ENCODE measurements around the gene ENO4. TPM values are rescaled to one million over a fixed set of nuclear protein-coding genes. Genes with fewer than 3 reads are reported as not detected.

Gene ENO4
- total RNA-seq, 1 experiment from 2014 or later, result 0.42 TPM

DNA sequence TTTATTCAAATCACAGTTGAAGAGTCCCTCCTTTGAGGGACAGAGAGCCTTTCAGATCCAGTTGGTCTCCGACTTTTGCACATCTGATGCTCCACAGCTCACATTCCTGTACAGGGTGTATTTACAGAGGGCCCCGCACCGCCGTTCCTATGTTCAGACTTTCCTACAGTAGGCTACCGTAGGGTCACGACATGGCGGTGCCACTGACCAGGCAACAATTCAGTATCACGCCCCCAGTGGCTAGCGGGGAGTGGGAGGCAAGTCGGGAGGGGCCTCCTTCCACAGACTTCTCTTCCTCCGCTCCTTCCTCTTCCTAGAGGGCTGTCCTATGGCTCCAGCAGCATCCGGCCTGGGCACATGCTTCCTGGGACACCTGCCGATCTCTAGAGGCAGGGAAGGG lies 40.6 kb upstream of the ENO4 start:
- Mint-ChIP-seq H3K4me3 (no peak overlapping the region), H3K4me1 (peaks cover 16% of the 10 kb centered on the region), H3K27me3 (ENCODE audit: low read depth) (no peaks in the 10 kb centered on the region), H3K36me3 (no peaks in the 10 kb centered on the region), H3K27ac (no peak overlapping the region), H3K9me3 (0 out of 2 replicates have a peak, but pooled peaks cover 4% of the 10 kb centered on the region)
- no peak for DNase-seq (ENCODE audit: low spot score)
- POLR2A ChIA-PET, result no interaction called here
- CTCF ChIA-PET, result interaction anchor here (1.3 to 6.6 kb wide), 7 partner anchors 9 to 366 kb away, joined by 3 to 30 read pairs (median 5); partner anchors contain the start of gene SHTN1
- no peak for TF ChIP-seq HMGA2 (CRISPR knock-in tag; IDR thresholded peaks at IDR 0.05)
- no peak for TF ChIP-seq ZNF263 (CRISPR knock-in tag; IDR thresholded peaks at IDR 0.05; ENCODE audit: low read depth)
- TF ChIP-seq TP53 (CRISPR knock-in tag; IDR thresholded peaks at IDR 0.05), result no peak
- TF ChIP-seq KAT7 (CRISPR knock-in tag; IDR thresholded peaks at IDR 0.05; ENCODE audit: borderline replicate concordance), result no peak
- TF ChIP-seq, protein P1, sequence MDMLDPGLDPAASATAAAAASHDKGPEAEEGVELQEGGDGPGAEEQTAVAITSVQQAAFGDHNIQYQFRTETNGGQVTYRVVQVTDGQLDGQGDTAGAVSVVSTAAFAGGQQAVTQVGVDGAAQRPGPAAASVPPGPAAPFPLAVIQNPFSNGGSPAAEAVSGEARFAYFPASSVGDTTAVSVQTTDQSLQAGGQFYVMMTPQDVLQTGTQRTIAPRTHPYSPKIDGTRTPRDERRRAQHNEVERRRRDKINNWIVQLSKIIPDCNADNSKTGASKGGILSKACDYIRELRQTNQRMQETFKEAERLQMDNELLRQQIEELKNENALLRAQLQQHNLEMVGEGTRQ (CRISPR knock-in tag; IDR thresholded peaks at IDR 0.05), result no peak
- no peak for TF ChIP-seq MXD4 (CRISPR knock-in tag; IDR thresholded peaks at IDR 0.05; ENCODE audit: borderline replicate concordance)
- TF ChIP-seq ATF3 (CRISPR knock-in tag; conservative IDR thresholded peaks at IDR 0.05), result no peak
- TF ChIP-seq ZNF232 (CRISPR knock-in tag; IDR thresholded peaks at IDR 0.05), result no peak
- no peak for TF ChIP-seq NFATC4 (CRISPR knock-in tag; IDR thresholded peaks at IDR 0.05)
- TF ChIP-seq HMGXB4 (CRISPR knock-in tag; IDR thresholded peaks at IDR 0.05), result no peak
- TF ChIP-seq, protein P2, sequence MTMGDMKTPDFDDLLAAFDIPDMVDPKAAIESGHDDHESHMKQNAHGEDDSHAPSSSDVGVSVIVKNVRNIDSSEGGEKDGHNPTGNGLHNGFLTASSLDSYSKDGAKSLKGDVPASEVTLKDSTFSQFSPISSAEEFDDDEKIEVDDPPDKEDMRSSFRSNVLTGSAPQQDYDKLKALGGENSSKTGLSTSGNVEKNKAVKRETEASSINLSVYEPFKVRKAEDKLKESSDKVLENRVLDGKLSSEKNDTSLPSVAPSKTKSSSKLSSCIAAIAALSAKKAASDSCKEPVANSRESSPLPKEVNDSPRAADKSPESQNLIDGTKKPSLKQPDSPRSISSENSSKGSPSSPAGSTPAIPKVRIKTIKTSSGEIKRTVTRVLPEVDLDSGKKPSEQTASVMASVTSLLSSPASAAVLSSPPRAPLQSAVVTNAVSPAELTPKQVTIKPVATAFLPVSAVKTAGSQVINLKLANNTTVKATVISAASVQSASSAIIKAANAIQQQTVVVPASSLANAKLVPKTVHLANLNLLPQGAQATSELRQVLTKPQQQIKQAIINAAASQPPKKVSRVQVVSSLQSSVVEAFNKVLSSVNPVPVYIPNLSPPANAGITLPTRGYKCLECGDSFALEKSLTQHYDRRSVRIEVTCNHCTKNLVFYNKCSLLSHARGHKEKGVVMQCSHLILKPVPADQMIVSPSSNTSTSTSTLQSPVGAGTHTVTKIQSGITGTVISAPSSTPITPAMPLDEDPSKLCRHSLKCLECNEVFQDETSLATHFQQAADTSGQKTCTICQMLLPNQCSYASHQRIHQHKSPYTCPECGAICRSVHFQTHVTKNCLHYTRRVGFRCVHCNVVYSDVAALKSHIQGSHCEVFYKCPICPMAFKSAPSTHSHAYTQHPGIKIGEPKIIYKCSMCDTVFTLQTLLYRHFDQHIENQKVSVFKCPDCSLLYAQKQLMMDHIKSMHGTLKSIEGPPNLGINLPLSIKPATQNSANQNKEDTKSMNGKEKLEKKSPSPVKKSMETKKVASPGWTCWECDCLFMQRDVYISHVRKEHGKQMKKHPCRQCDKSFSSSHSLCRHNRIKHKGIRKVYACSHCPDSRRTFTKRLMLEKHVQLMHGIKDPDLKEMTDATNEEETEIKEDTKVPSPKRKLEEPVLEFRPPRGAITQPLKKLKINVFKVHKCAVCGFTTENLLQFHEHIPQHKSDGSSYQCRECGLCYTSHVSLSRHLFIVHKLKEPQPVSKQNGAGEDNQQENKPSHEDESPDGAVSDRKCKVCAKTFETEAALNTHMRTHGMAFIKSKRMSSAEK (CRISPR knock-in tag; IDR thresholded peaks at IDR 0.05; ENCODE audit: borderline replicate concordance), result no peak
- TF ChIP-seq SMAD4 (CRISPR knock-in tag; IDR thresholded peaks at IDR 0.05), result no peak
- no peak for TF ChIP-seq FOXK1 (CRISPR knock-in tag; IDR thresholded peaks at IDR 0.05)
- TF ChIP-seq, protein P3, sequence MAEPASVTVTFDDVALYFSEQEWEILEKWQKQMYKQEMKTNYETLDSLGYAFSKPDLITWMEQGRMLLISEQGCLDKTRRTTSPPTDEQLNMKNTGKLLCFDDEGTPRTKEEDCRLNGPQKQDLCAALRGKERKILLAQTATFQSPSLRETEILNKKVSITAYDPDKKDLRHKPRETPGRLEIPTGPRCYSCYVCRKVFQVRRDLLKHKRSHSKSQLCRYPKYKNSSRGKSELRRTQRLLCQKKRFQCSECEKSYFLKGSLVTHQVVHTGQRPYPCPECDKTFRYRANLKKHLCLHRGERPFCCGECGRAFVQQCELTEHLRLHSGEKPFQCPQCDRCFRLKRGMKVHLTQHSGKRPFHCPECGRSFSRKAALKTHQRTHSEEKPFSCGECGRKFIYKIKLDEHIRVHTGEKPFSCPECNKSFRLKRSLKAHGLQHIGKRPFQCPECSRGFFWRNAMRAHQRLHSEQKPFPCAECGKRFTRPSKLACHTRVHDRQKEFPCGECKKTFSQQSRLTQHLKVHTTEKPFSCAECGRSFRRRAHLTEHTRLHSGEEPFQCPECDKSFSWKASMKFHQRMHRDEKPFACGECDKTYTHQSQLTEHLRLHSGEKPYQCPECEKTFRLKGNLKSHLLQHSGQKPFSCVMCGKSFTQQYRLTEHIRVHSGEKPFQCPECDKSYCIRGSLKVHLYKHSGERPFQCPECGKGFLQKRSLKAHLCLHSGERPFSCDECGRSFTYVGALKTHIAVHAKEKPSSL (CRISPR knock-in tag; conservative IDR thresholded peaks at IDR 0.05), result no peak
- no peak for TF ChIP-seq ZNF317 (CRISPR knock-in tag; IDR thresholded peaks at IDR 0.05; ENCODE audit: borderline replicate concordance, low read depth)
- no peak for TF ChIP-seq GTF2I (CRISPR knock-in tag; conservative IDR thresholded peaks at IDR 0.05)
- ATAC-seq, result no peak

Measured in WTC11 (cell line).